BJ (cell line): ENCODE results near the gene ALOXE3. TPM values are rescaled to one million over a fixed set of nuclear protein-coding genes. Genes with fewer than 3 reads are reported as not detected.
A peak's percentile ranks its signal among the peaks of the same experiment; 100 is the strongest.

Experiments
- CTCF ChIA-PET: fragments of 350-600 bp; formaldehyde crosslinking; extraction: SDS; loops from one replicate; lab custom pipeline; 2021; ENCODE audit warnings: antibody characterized with exemption, inconsistent platforms; lab: Yijun Ruan, JAX
- POLR2A ChIA-PET: fragments of 300-600 bp; sonication (Branson Sonifier 250); formaldehyde crosslinking; extraction: SDS; loops from one replicate; lab custom pipeline; 2021; ENCODE audit warnings: antibody characterized with exemption; lab: Charles Lee
- DNase-seq: peaks from one replicate; pipeline ENCODE4 v3.0.0-alpha.2; 2011; ENCODE audit warnings: low read depth
- H3K27me3 ChIP-seq: 2 replicates; pipeline ENCODE4 v1.6.0; 2011; ENCODE audit warnings: low read length; ENCODE audit not compliant: control insufficient read depth, insufficient read depth
- H3K36me3 ChIP-seq: 2 replicates; pipeline ENCODE4 v1.5.1; 2011; ENCODE audit warnings: low read length; ENCODE audit not compliant: control insufficient read depth, insufficient read depth
- H3K4me3 ChIP-seq: 2 replicates; pipeline ENCODE4 v1.5.1; 2011; ENCODE audit warnings: low read depth, mild to moderate bottlenecking, control low read depth, low read length
- CTCF ChIP-seq: IDR thresholded peaks from 2 replicates; pipeline ENCODE4 v1.5.1; 2011; ENCODE audit warnings: low read depth, mild to moderate bottlenecking, control low read depth, inconsistent platforms, low read length, moderate library complexity; ENCODE audit not compliant: insufficient read depth
- polyA plus RNA-seq: library from polyadenylated mRNA; depleted of rRNA; stranded (reverse); fragments of >200 nt; gene quantifications from 2 replicates; pipeline ENCODE4 v1.2.3, GENCODE V29; 2011

Gene ALOXE3
- polyA plus RNA-seq, 1 experiment = 0.10 TPM

GRCh38 chr17:8160741-8161221, 42.5 kb upstream of the ALOXE3 start:
- no peak for DNase-seq
- POLR2A ChIA-PET = no interaction called here
- CTCF ChIA-PET = interaction anchor here (0.5 to 4.7 kb wide), 6 partner anchors 10 to 67 kb away, joined by 3 to 31 read pairs (median 4); no protein-coding TSS in a partner anchor
- H3K4me3 ChIP-seq = no peak overlapping the region
- H3K36me3 ChIP-seq = peaks cover 12% of the 10 kb centered on the region
- TF ChIP-seq CTCF = no peak
- H3K27me3 ChIP-seq = no peaks in the 10 kb centered on the region

- POLR2A ChIA-PET = no interaction called here
- Histone ChIP-seq H3K27me3 (no peaks in the 10 kb centered on the region), H3K36me3 (peaks cover 12% of the 10 kb centered on the region), H3K4me3 (no peak overlapping the region)
- CTCF ChIA-PET = interaction anchor here (1.2 to 4.7 kb wide), 5 partner anchors 9 to 41 kb away, joined by 3 to 31 read pairs (median 8); partner anchors contain the start of gene HES7
- TF ChIP-seq CTCF = no peak
- DNase-seq = no peak
Measured at GRCh38 chr17:8160224-8160577, 41.9 kb upstream of the ALOXE3 start.

GRCh38 chr17:8159459-8160223, 41.3 kb upstream of the ALOXE3 start:
- POLR2A ChIA-PET = no interaction called here
- peaks cover 12% of the 10 kb centered on the region for H3K36me3 ChIP-seq

GRCh38 chr17:8159032-8159400, 40.7 kb upstream of the ALOXE3 start:
- no peak for TF ChIP-seq CTCF

More at GRCh38 chr17:8159459-8160223, 41.3 kb upstream of the ALOXE3 start:
- Histone ChIP-seq H3K27me3 (no peaks in the 10 kb centered on the region), H3K4me3 (no peak overlapping the region)
- no peak for DNase-seq
- no peak for TF ChIP-seq CTCF
- CTCF ChIA-PET = interaction anchor here (1.1 to 4.7 kb wide), 8 partner anchors 9 to 67 kb away, joined by 3 to 31 read pairs (median 6); partner anchors contain the start of gene HES7

GRCh38 chr17:8158267-8159031, 40.1 kb upstream of the ALOXE3 start:
- CTCF ChIA-PET = interaction anchor here (0.6 to 4.7 kb wide), 12 partner anchors 10 to 371 kb away, joined by 3 to 32 read pairs (median 4); partner anchors contain the start of genes ALOXE3 and HES7
- H3K36me3 ChIP-seq = peaks cover 12% of the 10 kb centered on the region
- POLR2A ChIA-PET = no interaction called here
- TF ChIP-seq CTCF = peak; percentile 87
- H3K4me3 ChIP-seq = no peak overlapping the region
- H3K27me3 ChIP-seq = no peaks in the 10 kb centered on the region
- DNase-seq = no peak

More at GRCh38 chr17:8159032-8159400, 40.7 kb upstream of the ALOXE3 start:
- Histone ChIP-seq H3K4me3 (no peak overlapping the region), H3K36me3 (peaks cover 12% of the 10 kb centered on the region), H3K27me3 (no peaks in the 10 kb centered on the region)
- ChIA-PET CTCF (interaction anchor here (1.1 to 4.7 kb wide), 8 partner anchors 14 to 98 kb away, joined by 3 to 32 read pairs (median 13); partner anchors contain the start of genes ALOXE3 and HES7), POLR2A (no interaction called here)
- no peak for DNase-seq
